B cell (primary cell): ENCODE measurements around the gene PLCL1.

ENCODE experiments used
- CTCF ChIP-seq: fragments of 200-600 bp; IDR thresholded peaks from one replicate; pipeline ENCODE4 v1.8.0; 2022; ENCODE audit warnings: antibody characterized with exemption, mild to moderate bottlenecking
- EZH2 ChIP-seq: IDR thresholded peaks from 2 replicates; pipeline ENCODE4 v1.6.1; 2012; ENCODE audit warnings: borderline replicate concordance, low read depth, mild to moderate bottlenecking, moderate library complexity, low read length; ENCODE audit not compliant: insufficient read depth, poor library complexity, severe bottlenecking

GRCh38 chr2:198115201-198115600 lies 310.8 kb downstream of the PLCL1 start:
- TF ChIP-seq CTCF (no peak), EZH2 (no peak)
